Immature natural killer cell (primary cell): ENCODE data around the gene PSPN. TPM values are rescaled to one million over a fixed set of nuclear protein-coding genes. Genes with fewer than 3 reads are reported as not detected.

ENCODE experiments used
- DNase-seq, 3 donors: peaks; one replicate each; pipeline ENCODE4 v3.0.0; 2022; ENCODE audit warnings: mixed read lengths in 1 of 3
- H3K27ac Mint-ChIP-seq, 6 donors: one replicate each; pipeline ENCODE4 v1.8.0; 2020; ENCODE audit warnings: mixed read lengths in 6 of 6, mild to moderate bottlenecking in 5 of 6, inconsistent platforms in 4 of 6, moderate library complexity in 3 of 6
- H3K27me3 Mint-ChIP-seq, 3 donors: one replicate each; pipeline ENCODE4 v1.8.0; 2020 to 2021; ENCODE audit warnings: low read depth in 3 of 3, mild to moderate bottlenecking in 3 of 3, mixed read lengths in 3 of 3, moderate library complexity in 3 of 3, inconsistent platforms in 1 of 3
- H3K36me3 Mint-ChIP-seq, 3 donors: one replicate each; pipeline ENCODE4 v1.8.0; 2020; ENCODE audit warnings: mixed read lengths in 3 of 3, inconsistent platforms in 2 of 3, mild to moderate bottlenecking in 2 of 3
- H3K4me1 Mint-ChIP-seq, 2 donors: one replicate each; pipeline ENCODE4 v1.8.0; 2020; ENCODE audit warnings: inconsistent platforms in 2 of 2, mild to moderate bottlenecking in 2 of 2, mixed read lengths in 2 of 2, moderate library complexity in 1 of 2
- H3K4me3 Mint-ChIP-seq, 5 donors: one replicate each; pipeline ENCODE4 v1.8.0; 2020; ENCODE audit warnings: mild to moderate bottlenecking in 5 of 5, mixed read lengths in 5 of 5, inconsistent platforms in 3 of 5, moderate library complexity in 3 of 5
- H3K9me3 Mint-ChIP-seq, 6 donors: one replicate each; pipeline ENCODE4 v1.8.0; 2020; ENCODE audit warnings: mild to moderate bottlenecking in 6 of 6, mixed read lengths in 6 of 6, inconsistent platforms in 4 of 6, moderate library complexity in 3 of 6
- polyA plus RNA-seq, 3 donors: library from polyadenylated mRNA; unstranded; fragments of 300-500 nt; fragmentation: Illumina TruSeq; gene quantifications; one replicate each; pipeline ENCODE4 v1.2.3, GENCODE V29; 2021

PSPN gene
- under 1 TPM; 0.28 to 0.73 (median 0.65) TPM for polyA plus RNA-seq

GRCh38 chr19:6375411-6376010 is at the start of gene PSPN:
Gene PSPN (minus strand): TSS chr19:6375933. CDS start chr19:6375849, 84 bp downstream.
- peaks cover 5 to 16% (median 13%) of the 10 kb centered on the region in 3 donors for H3K36me3 Mint-ChIP-seq
- H3K4me3 Mint-ChIP-seq, result no peak within 1 kb of the TSS
- H3K27me3 Mint-ChIP-seq, result peaks cover 2 to 6% (median 5%) of the 10 kb centered on the region in 3 donors
- peaks cover 11 to 12% of the 10 kb centered on the region in 2 donors for H3K4me1 Mint-ChIP-seq
- H3K9me3 Mint-ChIP-seq, result no peaks in the 10 kb centered on the region
- peak within 1 kb of the TSS in 1 of 6 donors; percentile 40 for H3K27ac Mint-ChIP-seq
- DNase-seq, result no peak

GRCh38 chr19:6424939-6425731 is 49.4 kb upstream of the PSPN start:
- Mint-ChIP-seq H3K4me1 (peaks cover 42 to 47% of the 10 kb centered on the region in 2 donors), H3K27me3 (peaks cover 5 to 8% (median 6%) of the 10 kb centered on the region in 3 donors), H3K9me3 (no peaks in the 10 kb centered on the region), H3K4me3 (peak overlapping the region; percentile 60 to 85 (median 79)), H3K36me3 (peaks cover 0 to 9% (median 6%) of the 10 kb centered on the region in 3 donors), H3K27ac (peak overlapping the region; percentile 82 to 98 (median 93))
- peak; percentile 99 to 100 (median 99) for DNase-seq

- Mint-ChIP-seq H3K27ac (peak within 1 kb of the TSS; percentile 84 to 98 (median 93)), H3K4me1 (peaks cover 42 to 47% of the 10 kb centered on the region in 2 donors), H3K9me3 (no peaks in the 10 kb centered on the region), H3K4me3 (peak within 1 kb of the TSS; percentile 84 to 88 (median 86)), H3K27me3 (peaks cover 5 to 8% (median 6%) of the 10 kb centered on the region in 3 donors), H3K36me3 (peaks cover 4 to 11% (median 9%) of the 10 kb centered on the region in 3 donors)
- DNase-seq, result peak in 2 of 3 donors; percentile 15 to 27
Measured at GRCh38 chr19:6424195-6424938, 48.6 kb upstream of the PSPN start, which contains the start of gene KHSRP. Gene KHSRP (minus strand): TSS chr19:6424811. CDS start chr19:6424701, 110 bp downstream.

GRCh38 chr19:6423499-6424194 is 47.9 kb upstream of the PSPN start:
- no peak for DNase-seq
- Mint-ChIP-seq H3K27ac (peak overlapping the region; percentile 69 to 91 (median 86)), H3K4me3 (peak overlapping the region; percentile 84 to 88 (median 86)), H3K4me1 (peaks cover 42 to 47% of the 10 kb centered on the region in 2 donors), H3K9me3 (no peaks in the 10 kb centered on the region), H3K36me3 (peaks cover 4 to 11% (median 9%) of the 10 kb centered on the region in 3 donors), H3K27me3 (peaks cover 5 to 8% (median 6%) of the 10 kb centered on the region in 3 donors)

- no peak for DNase-seq
- peaks cover 4 to 11% (median 9%) of the 10 kb centered on the region in 3 donors for H3K36me3 Mint-ChIP-seq
- peak overlapping the region in 1 of 5 donors; percentile 9 for H3K4me3 Mint-ChIP-seq
- peak overlapping the region in 3 of 6 donors; percentile 12 to 50 (median 19) for H3K27ac Mint-ChIP-seq
- no peaks in the 10 kb centered on the region for H3K9me3 Mint-ChIP-seq
- H3K4me1 Mint-ChIP-seq, result peaks cover 42 to 47% of the 10 kb centered on the region in 2 donors
- H3K27me3 Mint-ChIP-seq, result peaks cover 5 to 7% (median 6%) of the 10 kb centered on the region in 3 donors
Measured at GRCh38 chr19:6421075-6422014, 45.6 kb upstream of the PSPN start.

GRCh38 chr19:6418562-6418932 is 42.8 kb upstream of the PSPN start:
- Mint-ChIP-seq H3K27ac (no peak overlapping the region), H3K9me3 (no peaks in the 10 kb centered on the region), H3K4me1 (peaks cover 25 to 31% of the 10 kb centered on the region in 2 donors), H3K36me3 (peaks cover 4 to 17% (median 15%) of the 10 kb centered on the region in 3 donors), H3K27me3 (peaks cover 0 to 2% (median 2%) of the 10 kb centered on the region in 3 donors), H3K4me3 (no peak overlapping the region)
- DNase-seq, result no peak

- no peak overlapping the region for H3K27ac Mint-ChIP-seq
Measured at GRCh38 chr19:6417713-6418561, 42.2 kb upstream of the PSPN start.

GRCh38 chr19:6416658-6417405 is 41.1 kb upstream of the PSPN start:
- Mint-ChIP-seq H3K27me3 (peaks cover 0 to 2% (median 0%) of the 10 kb centered on the region in 3 donors), H3K4me3 (no peak overlapping the region), H3K9me3 (no peaks in the 10 kb centered on the region), H3K27ac (no peak overlapping the region), H3K36me3 (peaks cover 4 to 17% (median 16%) of the 10 kb centered on the region in 3 donors), H3K4me1 (peaks cover 8 to 14% of the 10 kb centered on the region in 2 donors)
- DNase-seq, result no peak

More at GRCh38 chr19:6417713-6418561, 42.2 kb upstream of the PSPN start:
- Mint-ChIP-seq H3K4me1 (peaks cover 19 to 25% of the 10 kb centered on the region in 2 donors), H3K4me3 (no peak overlapping the region), H3K36me3 (peaks cover 4 to 17% (median 16%) of the 10 kb centered on the region in 3 donors), H3K9me3 (no peaks in the 10 kb centered on the region), H3K27me3 (peaks cover 0 to 2% (median 2%) of the 10 kb centered on the region in 3 donors)
- DNase-seq, result no peak

GRCh38 chr19:6415591-6416190 is 40.0 kb upstream of the PSPN start:
- Mint-ChIP-seq H3K4me3 (no peak overlapping the region), H3K27ac (no peak overlapping the region), H3K36me3 (peaks cover 4 to 13% (median 12%) of the 10 kb centered on the region in 3 donors), H3K27me3 (peaks cover 0 to 2% (median 0%) of the 10 kb centered on the region in 3 donors), H3K4me1 (peaks cover 3 to 4% of the 10 kb centered on the region in 2 donors), H3K9me3 (no peaks in the 10 kb centered on the region)
- no peak for DNase-seq

GRCh38 chr19:6414793-6415590 is 39.3 kb upstream of the PSPN start:
- no peak for DNase-seq
- Mint-ChIP-seq H3K27ac (no peak overlapping the region), H3K27me3 (peaks cover 0 to 2% (median 2%) of the 10 kb centered on the region in 3 donors), H3K4me3 (no peak overlapping the region), H3K36me3 (peaks cover 2 to 9% (median 7%) of the 10 kb centered on the region in 3 donors), H3K4me1 (no peaks in the 10 kb centered on the region), H3K9me3 (no peaks in the 10 kb centered on the region)
